ENCODE results near the gene MON2.
"Not testable (repeated sequence)": the region's sequence is repeated elsewhere in the genome, so short reads cannot be mapped to it uniquely, and the experiment has no call there.

The MON2 gene

GRCh38 chr12:62455429-62455828 is 11.2 kb upstream of the MON2 start:
- not testable (repeated sequence) for H3K56ac ChIP-seq (ENCODE audit: low read length); H3K36me3 ChIP-seq (ENCODE audit: control insufficient read depth, insufficient read depth, low read length); H4K8ac ChIP-seq (ENCODE audit: low read depth, low read length); H3K4me3 ChIP-seq (ENCODE audit: low read length); H2BK5ac ChIP-seq (ENCODE audit: low read length); H3K79me1 ChIP-seq (ENCODE audit: low read length); H3K27ac ChIP-seq (ENCODE audit: low read depth, low read length); H2AK5ac ChIP-seq (ENCODE audit: low read length); DNase-seq; H2BK120ac ChIP-seq (ENCODE audit: low read depth, low read length); H3K9ac ChIP-seq (ENCODE audit: low read length); H3K18ac ChIP-seq (ENCODE audit: low read length); H3K4me1 ChIP-seq (ENCODE audit: control insufficient read depth, low read depth, low read length); H4K5ac ChIP-seq (ENCODE audit: low read length); H3K4me2 ChIP-seq (ENCODE audit: low read length); H3K4ac ChIP-seq (ENCODE audit: low read depth, low read length); H3K27me3 ChIP-seq (ENCODE audit: insufficient read depth, low read length, poor library complexity); H2BK15ac ChIP-seq (replicated peaks; ENCODE audit: low read depth); H3K79me2 ChIP-seq (ENCODE audit: control insufficient read depth, insufficient read depth, low read length); H3K23ac ChIP-seq (ENCODE audit: low read length)
- no CpG with 5 or more reads among the region's 2 CpGs for WGBS (ENCODE audit: extremely low coverage, insufficient coverage, low lambda C conversion rate)

GRCh38 chr12:62458626-62459025 is 8.0 kb upstream of the MON2 start:
- no peak overlapping the region for H4K8ac ChIP-seq (ENCODE audit: low read depth, low read length)
- H3K79me2 ChIP-seq (ENCODE audit: control insufficient read depth, insufficient read depth, low read length): no peaks in the 10 kb centered on the region
- no peak overlapping the region for H2AK5ac ChIP-seq (ENCODE audit: low read length)
- no peak overlapping the region for H3K4me2 ChIP-seq (ENCODE audit: low read length)
- H2BK5ac ChIP-seq (ENCODE audit: low read length): no peak overlapping the region
- H2BK15ac ChIP-seq (replicated peaks; ENCODE audit: low read depth): no peak overlapping the region
- H3K4ac ChIP-seq (ENCODE audit: low read depth, low read length): no peak overlapping the region
- H3K79me1 ChIP-seq (ENCODE audit: low read length): no peaks in the 10 kb centered on the region
- no peak overlapping the region for H2BK120ac ChIP-seq (ENCODE audit: low read depth, low read length)
- WGBS (ENCODE audit: extremely low coverage, insufficient coverage, low lambda C conversion rate): no CpG with 5 or more reads among the region's 3 CpGs
- H3K27ac ChIP-seq (ENCODE audit: low read depth, low read length): no peak overlapping the region
- H3K4me3 ChIP-seq (ENCODE audit: low read length): no peak overlapping the region
- H4K5ac ChIP-seq (ENCODE audit: low read length): no peak overlapping the region
- H3K18ac ChIP-seq (ENCODE audit: low read length): no peak overlapping the region
- H3K23ac ChIP-seq (ENCODE audit: low read length): no peak overlapping the region
- H3K56ac ChIP-seq (ENCODE audit: low read length): no peak overlapping the region
- no peak for DNase-seq
- no peak overlapping the region for H3K9ac ChIP-seq (ENCODE audit: low read length)
- no peaks in the 10 kb centered on the region for H3K36me3 ChIP-seq (ENCODE audit: control insufficient read depth, insufficient read depth, low read length)
- no peaks in the 10 kb centered on the region for H3K27me3 ChIP-seq (ENCODE audit: insufficient read depth, low read length, poor library complexity)
- H3K4me1 ChIP-seq (ENCODE audit: control insufficient read depth, low read depth, low read length): no peaks in the 10 kb centered on the region

DNA sequence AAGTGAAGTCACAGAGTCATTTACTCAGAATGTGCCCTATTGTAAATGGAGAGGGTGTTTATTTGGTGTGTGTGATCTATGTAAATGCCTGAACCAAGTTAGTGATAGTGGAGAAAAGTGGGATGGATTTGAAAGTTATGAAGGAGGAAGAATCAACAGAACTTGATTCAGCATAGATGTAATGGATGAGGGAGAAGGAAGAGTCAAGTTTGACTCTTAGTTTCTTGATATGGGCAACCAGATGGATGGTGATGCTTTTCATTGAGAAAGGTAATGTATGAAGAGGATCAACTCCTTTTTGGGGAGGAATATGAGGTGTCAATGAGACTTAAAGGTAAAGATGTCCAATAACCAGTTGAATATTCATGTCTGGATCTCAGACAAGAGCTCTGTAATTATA is 6.7 kb upstream of the MON2 start:
- no peak overlapping the region for H3K18ac ChIP-seq (ENCODE audit: low read length)
- H2BK5ac ChIP-seq (ENCODE audit: low read length): no peak overlapping the region
- no peak overlapping the region for H4K8ac ChIP-seq (ENCODE audit: low read depth, low read length)
- no peak overlapping the region for H3K23ac ChIP-seq (ENCODE audit: low read length)
- H3K9ac ChIP-seq (ENCODE audit: low read length): no peak overlapping the region
- H3K79me2 ChIP-seq (ENCODE audit: control insufficient read depth, insufficient read depth, low read length): no peaks in the 10 kb centered on the region
- no peak overlapping the region for H3K56ac ChIP-seq (ENCODE audit: low read length)
- H3K4ac ChIP-seq (ENCODE audit: low read depth, low read length): no peak overlapping the region
- H3K4me2 ChIP-seq (ENCODE audit: low read length): no peak overlapping the region
- no peak overlapping the region for H3K4me3 ChIP-seq (ENCODE audit: low read length)
- no peaks in the 10 kb centered on the region for H3K4me1 ChIP-seq (ENCODE audit: control insufficient read depth, low read depth, low read length)
- H2BK15ac ChIP-seq (replicated peaks; ENCODE audit: low read depth): no peak overlapping the region
- DNase-seq: no peak
- no peaks in the 10 kb centered on the region for H3K79me1 ChIP-seq (ENCODE audit: low read length)
- H2BK120ac ChIP-seq (ENCODE audit: low read depth, low read length): no peak overlapping the region
- H3K27me3 ChIP-seq (ENCODE audit: insufficient read depth, low read length, poor library complexity): no peaks in the 10 kb centered on the region
- H4K5ac ChIP-seq (ENCODE audit: low read length): no peak overlapping the region
- no peaks in the 10 kb centered on the region for H3K36me3 ChIP-seq (ENCODE audit: control insufficient read depth, insufficient read depth, low read length)
- no peak overlapping the region for H2AK5ac ChIP-seq (ENCODE audit: low read length)
- H3K27ac ChIP-seq (ENCODE audit: low read depth, low read length): no peak overlapping the region

DNA sequence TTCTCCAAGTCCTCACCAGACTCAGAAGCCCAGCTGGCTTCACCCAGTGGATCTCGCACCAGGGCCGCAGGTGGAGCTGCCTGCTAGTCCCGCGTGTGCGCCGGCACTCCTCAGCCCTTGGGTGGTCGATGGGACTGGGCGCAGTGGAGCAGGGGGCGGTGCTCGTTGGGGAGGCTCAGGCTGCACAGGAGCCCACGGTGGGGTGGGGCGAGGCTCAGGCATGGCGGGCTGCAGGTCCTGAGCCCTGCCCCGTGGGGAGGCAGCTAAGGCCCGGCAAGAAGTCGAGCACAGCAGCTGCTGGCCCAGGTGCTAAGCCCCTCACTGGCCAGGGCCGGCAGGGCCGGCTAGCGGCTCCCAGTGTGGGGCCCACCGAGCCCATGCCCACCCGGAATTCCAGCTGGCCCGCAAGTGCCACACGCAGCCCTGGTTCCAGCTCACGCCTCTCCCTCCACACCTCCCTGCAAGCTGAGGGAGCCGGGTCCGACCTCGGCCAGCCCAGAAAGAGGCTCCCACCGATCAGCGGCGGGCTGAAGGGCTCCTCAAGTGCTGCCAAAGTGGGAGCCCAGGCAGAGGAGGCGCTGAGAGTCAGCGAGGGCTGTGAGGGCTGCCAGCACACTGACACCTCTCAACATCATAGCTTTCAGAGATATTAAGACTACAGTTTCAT is 5.3 kb upstream of the MON2 start:
- not testable (repeated sequence) for H3K18ac ChIP-seq (ENCODE audit: low read length); H4K5ac ChIP-seq (ENCODE audit: low read length); H2BK15ac ChIP-seq (replicated peaks; ENCODE audit: low read depth); H3K27ac ChIP-seq (ENCODE audit: low read depth, low read length); H3K36me3 ChIP-seq (ENCODE audit: control insufficient read depth, insufficient read depth, low read length); H3K79me2 ChIP-seq (ENCODE audit: control insufficient read depth, insufficient read depth, low read length); H3K56ac ChIP-seq (ENCODE audit: low read length); H2BK120ac ChIP-seq (ENCODE audit: low read depth, low read length); H4K8ac ChIP-seq (ENCODE audit: low read depth, low read length); H3K23ac ChIP-seq (ENCODE audit: low read length); H3K9ac ChIP-seq (ENCODE audit: low read length); H3K4ac ChIP-seq (ENCODE audit: low read depth, low read length); H3K79me1 ChIP-seq (ENCODE audit: low read length); H3K4me2 ChIP-seq (ENCODE audit: low read length); H2AK5ac ChIP-seq (ENCODE audit: low read length); H2BK5ac ChIP-seq (ENCODE audit: low read length); H3K4me1 ChIP-seq (ENCODE audit: control insufficient read depth, low read depth, low read length); H3K4me3 ChIP-seq (ENCODE audit: low read length); DNase-seq; H3K27me3 ChIP-seq (ENCODE audit: insufficient read depth, low read length, poor library complexity)
- no CpG with 5 or more reads among the region's 32 CpGs for WGBS (ENCODE audit: extremely low coverage, insufficient coverage, low lambda C conversion rate)

- H2BK5ac ChIP-seq (ENCODE audit: low read length); H3K9ac ChIP-seq (ENCODE audit: low read length); DNase-seq; H2AK5ac ChIP-seq (ENCODE audit: low read length); H3K18ac ChIP-seq (ENCODE audit: low read length); H3K4me3 ChIP-seq (ENCODE audit: low read length); H4K8ac ChIP-seq (ENCODE audit: low read depth, low read length); H3K4me2 ChIP-seq (ENCODE audit: low read length); H3K36me3 ChIP-seq (ENCODE audit: control insufficient read depth, insufficient read depth, low read length); H3K4ac ChIP-seq (ENCODE audit: low read depth, low read length); H4K5ac ChIP-seq (ENCODE audit: low read length); H3K79me2 ChIP-seq (ENCODE audit: control insufficient read depth, insufficient read depth, low read length); H3K56ac ChIP-seq (ENCODE audit: low read length); H2BK120ac ChIP-seq (ENCODE audit: low read depth, low read length); H2BK15ac ChIP-seq (replicated peaks; ENCODE audit: low read depth); H3K27ac ChIP-seq (ENCODE audit: low read depth, low read length); H3K4me1 ChIP-seq (ENCODE audit: control insufficient read depth, low read depth, low read length); H3K79me1 ChIP-seq (ENCODE audit: low read length); H3K27me3 ChIP-seq (ENCODE audit: insufficient read depth, low read length, poor library complexity); H3K23ac ChIP-seq (ENCODE audit: low read length): not testable (repeated sequence)
- no CpG with 5 or more reads among the region's 7 CpGs for WGBS (ENCODE audit: extremely low coverage, insufficient coverage, low lambda C conversion rate)
These were observed 3.4 kb upstream of the MON2 start for GRCh38 chr12:62463252-62463651.

DNA sequence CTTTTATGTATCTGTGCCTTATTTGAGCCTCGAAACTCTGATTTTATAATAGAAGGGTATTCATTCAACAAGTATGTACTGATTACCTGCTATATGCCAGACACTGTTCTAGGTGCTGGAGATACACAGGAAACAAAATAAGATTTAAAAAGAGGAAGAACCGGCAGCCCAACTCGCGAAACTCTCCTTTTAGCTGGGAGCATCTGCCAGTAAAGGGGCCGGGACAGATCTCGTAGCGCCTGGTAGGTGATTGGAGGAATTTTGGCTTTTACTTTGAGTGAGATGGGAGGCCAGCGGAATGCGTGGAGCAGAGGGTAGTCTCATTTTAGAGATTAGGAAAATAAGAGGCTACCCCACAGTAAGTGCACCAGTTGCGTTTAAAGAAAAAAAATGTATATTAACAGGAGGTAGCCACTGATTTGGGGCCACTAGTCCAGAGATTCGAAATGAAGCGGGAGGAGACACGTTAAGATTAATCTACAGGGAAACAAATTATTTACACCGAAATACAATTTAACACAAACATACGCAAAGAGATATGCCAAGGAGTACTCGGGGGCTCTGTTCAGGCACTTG is 520 bp upstream of the MON2 start:
- Histone ChIP-seq H3K18ac (ENCODE audit: low read length) (no peak overlapping the region), H3K9ac (ENCODE audit: low read length) (peak overlapping the region; percentile 69), H3K4ac (ENCODE audit: low read depth, low read length) (no peak overlapping the region), H3K4me3 (ENCODE audit: low read length) (peak overlapping the region; percentile 67), H3K56ac (ENCODE audit: low read length) (peak overlapping the region; percentile 38), H2BK5ac (ENCODE audit: low read length) (no peak overlapping the region), H3K27ac (ENCODE audit: low read depth, low read length) (no peak overlapping the region), H3K23ac (ENCODE audit: low read length) (no peak overlapping the region), H3K79me1 (ENCODE audit: low read length) (peaks cover 4% of the 10 kb centered on the region), H3K4me2 (ENCODE audit: low read length) (peak overlapping the region; percentile 47), H2BK15ac (replicated peaks; ENCODE audit: low read depth) (no peak overlapping the region), H3K36me3 (ENCODE audit: control insufficient read depth, insufficient read depth, low read length) (no peaks in the 10 kb centered on the region), H4K5ac (ENCODE audit: low read length) (no peak overlapping the region), H4K8ac (ENCODE audit: low read depth, low read length) (no peak overlapping the region), H2BK120ac (ENCODE audit: low read depth, low read length) (no peak overlapping the region), H2AK5ac (ENCODE audit: low read length) (no peak overlapping the region), H3K27me3 (ENCODE audit: insufficient read depth, low read length, poor library complexity) (no peaks in the 10 kb centered on the region), H3K4me1 (ENCODE audit: control insufficient read depth, low read depth, low read length) (no peaks in the 10 kb centered on the region), H3K79me2 (ENCODE audit: control insufficient read depth, insufficient read depth, low read length) (peaks cover 11% of the 10 kb centered on the region)
- DNase-seq: peak; percentile 59
- no CpG with 5 or more reads among the region's 16 CpGs for WGBS (ENCODE audit: extremely low coverage, insufficient coverage, low lambda C conversion rate)
